PC-3 (cell line): ENCODE data around the gene PWP1. TPM values are rescaled to one million over a fixed set of nuclear protein-coding genes. Genes with fewer than 3 reads are reported as not detected.

Experiments used
- ATAC-seq: fragments of 200-7000 bp; cut with Tn5 transposase; 2 replicates; pipeline ENCODE4 v1.9.1; 2020; ENCODE audit warnings: mild to moderate bottlenecking, moderate library complexity
- BruUV-seq: library from RNA; stranded (reverse); fragments of 400-500 nt; replicated peaks from 2 replicates; lab custom pipeline; 2021; lab: Mats Ljungman, UMichigan
- CTCF ChIA-PET: fragments of 300-600 bp; sonication (Branson Sonifier 250); formaldehyde crosslinking; loops from one replicate; lab custom pipeline; 2022; ENCODE audit warnings: antibody characterized with exemption; lab: Charles Lee
- POLR2A ChIA-PET: fragments of 300-600 bp; sonication (Branson Sonifier 250); formaldehyde crosslinking; loops from one replicate; lab custom pipeline; 2022; ENCODE audit warnings: antibody characterized with exemption; ENCODE audit not compliant: unreplicated experiment; lab: Charles Lee
- DNase-seq: peaks from one replicate; pipeline ENCODE4 v3.0.0-alpha.2; 2015
- H2AFZ ChIP-seq: fragments of 300-600 bp; sonication (generic); 2 replicates; pipeline ENCODE4 v1.6.0; 2016; ENCODE audit warnings: antibody characterized with exemption, low read length
- H3F3A ChIP-seq: fragments of 300-600 bp; sonication (generic); one replicate; pipeline ENCODE4 v1.6.0; 2017; ENCODE audit warnings: antibody characterized with exemption, low read length, control low read depth, mild to moderate bottlenecking; ENCODE audit not compliant: unreplicated experiment
- H3K27ac ChIP-seq: fragments of 300-600 bp; sonication (generic); 2 replicates; pipeline ENCODE4 v1.5.1; 2016; ENCODE audit warnings: mild to moderate bottlenecking, low read length
- H3K27me3 ChIP-seq: fragments of 300-600 bp; sonication (generic); 2 replicates; pipeline ENCODE4 v1.6.1; 2016; ENCODE audit warnings: low read length, mixed read lengths
- H3K36me3 ChIP-seq: fragments of 300-600 bp; sonication (generic); 2 replicates; pipeline ENCODE4 v1.6.1; 2016; ENCODE audit warnings: low read depth, mixed run types, low read length, mixed read lengths
- H3K4me1 ChIP-seq: fragments of 300-600 bp; sonication (generic); 2 replicates; pipeline ENCODE4 v1.5.1; 2016; ENCODE audit warnings: low read length; ENCODE audit not compliant: insufficient read depth
- H3K4me2 ChIP-seq: fragments of 300-600 bp; sonication (generic); 2 replicates; pipeline ENCODE4 v1.6.0; 2016; ENCODE audit warnings: low read length
- H3K4me3 ChIP-seq: fragments of 300-600 bp; sonication (generic); 2 replicates; pipeline ENCODE4 v1.5.1; 2016; ENCODE audit warnings: mild to moderate bottlenecking, low read length, mixed read lengths
- H3K79me2 ChIP-seq: fragments of 300-600 bp; sonication (generic); 2 replicates; pipeline ENCODE4 v1.6.1; 2017; ENCODE audit warnings: low read length, mixed read lengths
- H3K9ac ChIP-seq: fragments of 300-600 bp; sonication (generic); 2 replicates; pipeline ENCODE4 v1.6.0; 2016; ENCODE audit warnings: mild to moderate bottlenecking, low read length
- H3K9me2 ChIP-seq: fragments of 300-600 bp; sonication (generic); replicated peaks from 2 replicates; pipeline ENCODE4 v1.6.1; 2016; ENCODE audit warnings: mixed run types, low read length, mixed read lengths
- H3K9me3 ChIP-seq: fragments of 300-600 bp; sonication (generic); 2 replicates; pipeline ENCODE4 v1.6.1; 2016; ENCODE audit warnings: low read length, mixed read lengths
- H4K20me1 ChIP-seq: fragments of 300-600 bp; sonication (generic); 2 replicates; pipeline ENCODE4 v1.6.1; 2016; ENCODE audit warnings: low read length, mixed read lengths
- EZH2 ChIP-seq: fragments of 300-600 bp; sonication (generic); IDR thresholded peaks from one replicate; pipeline ENCODE4 v1.6.1; 2017; ENCODE audit warnings: antibody characterized with exemption, mild to moderate bottlenecking, low read length; ENCODE audit not compliant: unreplicated experiment
- EZH2phosphoT487 ChIP-seq: fragments of 300-600 bp; sonication (generic); IDR thresholded peaks from 2 replicates; pipeline ENCODE4 v1.6.1; 2018; ENCODE audit warnings: mild to moderate bottlenecking, antibody characterized with exemption, low read length, borderline replicate concordance
- intact Hi-C: fragments of 100-400 bp; cut with micrococcal nuclease; formaldehyde crosslinking; loops from 2 replicates; pipeline ENCODE4 v1.9.0; 2023
- total RNA-seq: library from RNA; depleted of rRNA; stranded (reverse); fragments of >200 nt; gene quantifications from 2 replicates; pipeline ENCODE4 v1.2.3, GENCODE V29; 2014
- TF ChIP-seq, protein P1 (sequence below): fragments of 300-600 bp; sonication (generic); conservative IDR thresholded peaks from 2 replicates; pipeline ENCODE4 v1.5.1; 2017; ENCODE audit warnings: antibody characterized with exemption, low read depth, mild to moderate bottlenecking, low read length

The PWP1 gene
- total RNA-seq, 1 experiment from 2014 or later: 85.8 TPM

DNA sequence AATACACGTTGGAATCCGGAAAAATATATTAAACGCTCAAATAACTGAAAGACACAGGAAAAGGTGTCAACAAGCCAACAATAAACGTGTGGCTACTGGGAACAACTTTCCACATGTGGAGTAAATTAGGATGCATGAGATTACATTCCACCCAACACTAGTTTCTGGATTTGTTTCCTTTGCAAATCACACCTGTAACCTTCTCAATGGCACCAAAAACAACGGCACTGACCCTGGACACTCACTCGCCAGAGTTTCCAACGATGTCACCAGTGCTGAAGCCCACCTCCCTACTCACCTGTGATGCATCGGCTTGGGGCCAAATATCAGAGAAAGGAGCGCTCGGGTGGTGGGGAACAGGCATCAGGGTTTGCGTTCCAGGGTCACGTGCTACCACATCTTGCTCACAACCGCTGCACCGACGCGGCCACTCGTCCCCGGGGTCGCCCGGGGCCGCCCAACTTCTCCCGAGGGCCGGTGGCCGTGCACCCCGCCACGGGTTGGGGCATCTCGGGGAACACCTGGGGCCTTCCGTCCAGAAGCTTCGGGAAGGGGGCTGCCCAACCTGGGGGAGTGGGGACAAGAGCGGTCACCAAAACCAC is 74.7 kb downstream of the PWP1 start:
- H3K36me3 ChIP-seq: peaks cover 28% of the 10 kb centered on the region
- H3K27me3 ChIP-seq: no peaks in the 10 kb centered on the region
- peak overlapping the region; percentile 16 for H2AFZ ChIP-seq
- DNase-seq (peak; percentile 33), ATAC-seq (peak; percentile 8)
- H3K4me2 ChIP-seq: peak overlapping the region; percentile 86
- intact Hi-C loops: loop anchor here (2.0 kb wide), 2 partner anchors 16 to 124 kb away; no protein-coding TSS in a partner anchor
- BruUV-seq: no TSS peak
- H3K79me2 ChIP-seq: peaks cover 43% of the 10 kb centered on the region
- ChIA-PET POLR2A (interaction anchor here (0.6 kb wide), 1 partner anchor 266 kb away, joined by 4 read pairs; no protein-coding TSS in a partner anchor), CTCF (no interaction called here)
- H3K9ac ChIP-seq: peak overlapping the region; percentile 81
- TF ChIP-seq EZH2phosphoT487 (no peak), EZH2 (no peak)
- TF ChIP-seq, protein P1, sequence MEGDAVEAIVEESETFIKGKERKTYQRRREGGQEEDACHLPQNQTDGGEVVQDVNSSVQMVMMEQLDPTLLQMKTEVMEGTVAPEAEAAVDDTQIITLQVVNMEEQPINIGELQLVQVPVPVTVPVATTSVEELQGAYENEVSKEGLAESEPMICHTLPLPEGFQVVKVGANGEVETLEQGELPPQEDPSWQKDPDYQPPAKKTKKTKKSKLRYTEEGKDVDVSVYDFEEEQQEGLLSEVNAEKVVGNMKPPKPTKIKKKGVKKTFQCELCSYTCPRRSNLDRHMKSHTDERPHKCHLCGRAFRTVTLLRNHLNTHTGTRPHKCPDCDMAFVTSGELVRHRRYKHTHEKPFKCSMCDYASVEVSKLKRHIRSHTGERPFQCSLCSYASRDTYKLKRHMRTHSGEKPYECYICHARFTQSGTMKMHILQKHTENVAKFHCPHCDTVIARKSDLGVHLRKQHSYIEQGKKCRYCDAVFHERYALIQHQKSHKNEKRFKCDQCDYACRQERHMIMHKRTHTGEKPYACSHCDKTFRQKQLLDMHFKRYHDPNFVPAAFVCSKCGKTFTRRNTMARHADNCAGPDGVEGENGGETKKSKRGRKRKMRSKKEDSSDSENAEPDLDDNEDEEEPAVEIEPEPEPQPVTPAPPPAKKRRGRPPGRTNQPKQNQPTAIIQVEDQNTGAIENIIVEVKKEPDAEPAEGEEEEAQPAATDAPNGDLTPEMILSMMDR: no peak
- H3K4me1 ChIP-seq: peaks cover 17% of the 10 kb centered on the region
- peak overlapping the region; percentile 57; the same call in 1 of the 2 replicates for H3K27ac ChIP-seq
- no peaks in the 10 kb centered on the region for H3K9me2 ChIP-seq
- peaks cover 6% of the 10 kb centered on the region; the same call in 1 of the 2 replicates for H4K20me1 ChIP-seq
- peak overlapping the region; percentile 80 for H3K4me3 ChIP-seq
- H3K9me3 ChIP-seq: no peaks in the 10 kb centered on the region
- no peaks in the 10 kb centered on the region for H3F3A ChIP-seq

DNA sequence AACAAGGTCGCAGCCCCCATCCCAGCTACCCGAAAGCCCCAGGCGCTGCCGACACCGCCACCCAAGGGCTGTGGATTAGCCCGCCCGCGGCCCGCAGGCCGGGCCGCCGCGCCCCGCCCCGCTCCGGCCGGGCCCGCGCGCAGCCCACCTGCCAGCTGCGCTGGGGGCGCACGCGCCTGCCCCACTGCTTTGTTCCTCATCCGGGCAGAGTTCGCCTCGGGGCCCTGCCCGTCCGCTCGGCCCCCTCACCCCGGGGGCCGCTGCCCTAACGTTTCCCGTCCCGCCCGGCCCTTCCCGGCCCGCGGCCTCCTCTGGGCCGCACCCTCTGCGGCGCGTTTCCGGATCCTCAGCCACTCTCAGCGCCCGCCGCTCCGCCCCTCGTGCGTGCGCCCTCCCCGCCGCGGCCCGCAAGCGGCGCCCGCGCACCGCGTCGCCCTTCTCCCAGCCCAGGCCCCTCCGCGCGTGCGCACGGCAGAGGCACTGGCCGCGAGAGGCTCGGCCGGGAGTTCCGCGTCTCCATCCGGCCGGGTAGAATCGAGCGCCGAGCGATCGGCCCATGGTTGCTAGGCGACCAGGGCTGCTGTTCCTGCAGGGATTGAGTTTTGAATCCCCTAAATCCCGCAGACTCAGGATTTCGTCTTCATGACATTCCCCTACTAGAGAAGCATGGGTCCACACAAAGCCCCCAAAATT is 75.4 kb downstream of the PWP1 start, which contains the start of gene PRDM4:
Gene PRDM4 (minus strand): TSS at position 329 of the 693 bp plus-strand sequence. CDS start 622 bp downstream, outside the sequence.
- Histone ChIP-seq H2AFZ (peak within 1 kb of the TSS; percentile 89), H3K27ac (peak within 1 kb of the TSS; percentile 57; the same call in 1 of the 2 replicates), H3K4me1 (peaks cover 17% of the 10 kb centered on the region), H3F3A (no peaks in the 10 kb centered on the region), H3K9me3 (no peaks in the 10 kb centered on the region), H3K79me2 (peaks cover 43% of the 10 kb centered on the region), H3K4me2 (peak within 1 kb of the TSS; percentile 86), H4K20me1 (peaks cover 6% of the 10 kb centered on the region; the same call in 1 of the 2 replicates), H3K9ac (peak within 1 kb of the TSS; percentile 81), H3K27me3 (no peaks in the 10 kb centered on the region), H3K4me3 (peak within 1 kb of the TSS; percentile 80), H3K36me3 (peaks cover 24% of the 10 kb centered on the region), H3K9me2 (no peaks in the 10 kb centered on the region)
- ChIA-PET CTCF (no interaction called here), POLR2A (no interaction called here)
- TF ChIP-seq, protein P1: peak; percentile 36; the same call in 1 of the 2 replicates
- TF ChIP-seq EZH2phosphoT487: no peak
- no peak for TF ChIP-seq EZH2
- BruUV-seq: no TSS peak
- intact Hi-C loops: loop anchor here (2.0 kb wide), 2 partner anchors 16 to 124 kb away; no protein-coding TSS in a partner anchor
- DNase-seq (peak; percentile 98), ATAC-seq (peak; percentile 93)
